Effector memory CD4-positive, alpha-beta T cell (primary cell): ENCODE data around the gene PKD1L1.

Experiments used
- DNase-seq, 3 donors: peaks; one replicate each; pipeline ENCODE4 v3.0.0-alpha.2; 2020
- H3K27ac ChIP-seq: 2 replicates; pipeline ENCODE4 v1.7.0; 2013; ENCODE audit warnings: mild to moderate bottlenecking, low read length, moderate library complexity; ENCODE audit not compliant: insufficient read depth, poor library complexity, severe bottlenecking
- H3K27me3 ChIP-seq: replicated peaks from 2 replicates; pipeline ENCODE4 v1.7.0; 2013; ENCODE audit warnings: mild to moderate bottlenecking, low read length; ENCODE audit not compliant: insufficient read depth, control insufficient read depth, poor library complexity, severe bottlenecking
- H3K36me3 ChIP-seq: 2 replicates; pipeline ENCODE4 v1.7.0; 2013; ENCODE audit warnings: mild to moderate bottlenecking, low read length, moderate library complexity; ENCODE audit not compliant: control insufficient read depth, insufficient read depth
- H3K4me1 ChIP-seq: 2 replicates; pipeline ENCODE4 v1.7.0; 2013; ENCODE audit warnings: low read length, mild to moderate bottlenecking; ENCODE audit not compliant: control insufficient read depth, insufficient read depth, poor library complexity, severe bottlenecking
- H3K4me3 ChIP-seq: 2 replicates; pipeline ENCODE4 v1.7.0; 2013; ENCODE audit warnings: low read length, low read depth, mild to moderate bottlenecking; ENCODE audit not compliant: insufficient read depth, poor library complexity, severe bottlenecking
- H3K9me3 ChIP-seq: 2 replicates; pipeline ENCODE4 v1.7.0; 2013; ENCODE audit warnings: mild to moderate bottlenecking, low read length, moderate library complexity; ENCODE audit not compliant: control insufficient read depth

The PKD1L1 gene

GRCh38 chr7:47878662-47879061 is 69.6 kb downstream of the PKD1L1 start:
- DNase-seq, result no peak
- Histone ChIP-seq H3K36me3 (no peaks in the 10 kb centered on the region), H3K4me1 (no peaks in the 10 kb centered on the region), H3K27me3 (no peaks in the 10 kb centered on the region), H3K27ac (no peak overlapping the region), H3K9me3 (no peaks in the 10 kb centered on the region), H3K4me3 (no peak overlapping the region)

- no peak overlapping the region for H3K27ac ChIP-seq
- DNase-seq, result no peak
- H3K9me3 ChIP-seq, result no peaks in the 10 kb centered on the region
- no peaks in the 10 kb centered on the region for H3K4me1 ChIP-seq
- no peaks in the 10 kb centered on the region for H3K36me3 ChIP-seq
- H3K27me3 ChIP-seq, result no peaks in the 10 kb centered on the region
- H3K4me3 ChIP-seq, result no peak overlapping the region
Observed at GRCh38 chr7:47877336-47877735, 70.9 kb downstream of the PKD1L1 start.

- Histone ChIP-seq H3K27me3 (no peaks in the 10 kb centered on the region), H3K9me3 (no peaks in the 10 kb centered on the region), H3K36me3 (no peaks in the 10 kb centered on the region), H3K4me1 (no peaks in the 10 kb centered on the region), H3K4me3 (no peak overlapping the region), H3K27ac (no peak overlapping the region)
- DNase-seq, result no peak
Observed at GRCh38 chr7:47875998-47876744, 72.1 kb downstream of the PKD1L1 start.

- H3K4me1 ChIP-seq, result no peaks in the 10 kb centered on the region
- H3K4me3 ChIP-seq, result no peak overlapping the region
- H3K27me3 ChIP-seq, result no peaks in the 10 kb centered on the region
- no peak overlapping the region for H3K27ac ChIP-seq
- DNase-seq, result no peak
- no peaks in the 10 kb centered on the region for H3K36me3 ChIP-seq
- no peaks in the 10 kb centered on the region for H3K9me3 ChIP-seq
Observed at GRCh38 chr7:47875406-47875805, 72.9 kb downstream of the PKD1L1 start.

- H3K27me3 ChIP-seq, result no peaks in the 10 kb centered on the region
- DNase-seq, result no peak
- H3K9me3 ChIP-seq, result no peaks in the 10 kb centered on the region
- H3K36me3 ChIP-seq, result no peaks in the 10 kb centered on the region
- H3K27ac ChIP-seq, result no peak overlapping the region
- H3K4me1 ChIP-seq, result no peaks in the 10 kb centered on the region
- no peak overlapping the region for H3K4me3 ChIP-seq
Observed at GRCh38 chr7:47873762-47874161, 74.5 kb downstream of the PKD1L1 start.

GRCh38 chr7:47867286-47867685 is 81.0 kb downstream of the PKD1L1 start:
- Histone ChIP-seq H3K9me3 (no peaks in the 10 kb centered on the region), H3K27ac (no peak overlapping the region), H3K4me1 (no peaks in the 10 kb centered on the region), H3K27me3 (no peaks in the 10 kb centered on the region), H3K36me3 (no peaks in the 10 kb centered on the region), H3K4me3 (no peak overlapping the region)
- DNase-seq, result no peak

- Histone ChIP-seq H3K9me3 (no peaks in the 10 kb centered on the region), H3K27ac (no peak overlapping the region), H3K4me3 (no peak overlapping the region), H3K4me1 (no peaks in the 10 kb centered on the region), H3K36me3 (no peaks in the 10 kb centered on the region), H3K27me3 (no peaks in the 10 kb centered on the region)
- DNase-seq, result no peak
Observed at GRCh38 chr7:47866120-47866519, 82.1 kb downstream of the PKD1L1 start.

- no peaks in the 10 kb centered on the region for H3K27me3 ChIP-seq
- no peaks in the 10 kb centered on the region for H3K4me1 ChIP-seq
- H3K4me3 ChIP-seq, result no peak overlapping the region
- no peaks in the 10 kb centered on the region for H3K9me3 ChIP-seq
- no peak for DNase-seq
- H3K27ac ChIP-seq, result no peak overlapping the region
- no peaks in the 10 kb centered on the region for H3K36me3 ChIP-seq
Observed at GRCh38 chr7:47852330-47853245, 95.7 kb downstream of the PKD1L1 start.

GRCh38 chr7:47847207-47847606 is 101.1 kb downstream of the PKD1L1 start:
- DNase-seq, result no peak
- H3K4me1 ChIP-seq, result no peaks in the 10 kb centered on the region
- no peaks in the 10 kb centered on the region for H3K27me3 ChIP-seq
- H3K4me3 ChIP-seq, result no peak overlapping the region
- H3K27ac ChIP-seq, result no peak overlapping the region
- H3K9me3 ChIP-seq, result no peaks in the 10 kb centered on the region
- no peaks in the 10 kb centered on the region for H3K36me3 ChIP-seq
